ENCODE results near the gene BABAM1.

GRCh38 chr19:17311455-17312188, 44.4 kb downstream of the BABAM1 start:
- TF ChIP-seq CTCF (IDR thresholded peaks at IDR 0.05) (no peak), POLR2AphosphoS5 (IDR thresholded peaks at IDR 0.05) (no peak), POLR2A (IDR thresholded peaks at IDR 0.05) (no peak)

Measured in upper lobe of left lung (tissue), 4 donors.